ENCODE results near the gene ZNF562. TPM values are rescaled to one million over a fixed set of nuclear protein-coding genes. Genes with fewer than 3 reads are reported as not detected.

The ZNF562 gene
- total and polyA plus RNA-seq, 2 of the 4 experiments (the other 2 are of a cell fraction) = 5.2 to 43.7 TPM

GRCh38 chr19:9709305-9709704 lies 34.4 kb upstream of the ZNF562 start:
- no peak overlapping the region for H3K4me2 ChIP-seq (ENCODE audit: low read depth, low read length)
- H2AK5ac ChIP-seq (ENCODE audit: low read depth, low read length) = no peak overlapping the region
- H3K18ac ChIP-seq (ENCODE audit: low read depth, low read length) = no peak overlapping the region
- ChIA-PET CTCF (no interaction called here), POLR2A (ENCODE audit: unreplicated experiment) (no interaction called here)
- no peak overlapping the region for H4K5ac ChIP-seq (ENCODE audit: low read depth, low read length)
- H3K27me3 ChIP-seq (ENCODE audit: control insufficient read depth, insufficient read depth, low read length) = no peaks in the 10 kb centered on the region
- intact Hi-C loops (cut with micrococcal nuclease) (no loop called here), in situ Hi-C loops (cut with MboI; ENCODE audit: low sequenced_read_pairs) (no loop called here), dilution Hi-C loops (cut with HindIII; ENCODE audit: low sequenced_read_pairs, unreplicated experiment) (no loop called here)
- no peak overlapping the region for H2BK5ac ChIP-seq (ENCODE audit: low read depth, low read length, poor library complexity, severe bottlenecking)
- H3K23ac ChIP-seq (ENCODE audit: low read depth, low read length) = no peak overlapping the region
- no peak overlapping the region for H4K91ac ChIP-seq (ENCODE audit: insufficient read depth, low read depth, low read length)
- no peak overlapping the region for H3K4me3 ChIP-seq (ENCODE audit: insufficient read depth, low read depth, low read length)
- H4K20me1 ChIP-seq (ENCODE audit: insufficient read depth, low read length) = no peaks in the 10 kb centered on the region
- H3K9me1 ChIP-seq (ENCODE audit: insufficient read depth, low read length) = no peaks in the 10 kb centered on the region
- no peaks in the 10 kb centered on the region for H3K4me1 ChIP-seq (ENCODE audit: control insufficient read depth, insufficient read depth, low read length)
- H3K27ac ChIP-seq (ENCODE audit: insufficient read depth, low read length) = no peak overlapping the region
- DNase-seq (no peak), ATAC-seq (ENCODE audit: low read depth) (no peak)
- no peak overlapping the region for H3K4ac ChIP-seq (ENCODE audit: low read depth, low read length)
- no peak overlapping the region for H3K9ac ChIP-seq (ENCODE audit: low read depth, low read length)
- no TSS peak for BruUV-seq (replicated peaks)
- H3K36me3 ChIP-seq (ENCODE audit: control insufficient read depth, insufficient read depth, low read length) = no peaks in the 10 kb centered on the region
- H2BK120ac ChIP-seq (ENCODE audit: low read depth, low read length) = no peak overlapping the region
- TF ChIP-seq POLR2A (IDR thresholded peaks at IDR 0.05; ENCODE audit: low read depth, low read length) (no peak), MAZ (IDR thresholded peaks at IDR 0.05; ENCODE audit: borderline replicate concordance, low read depth, low read length) (no peak), RCOR1 (IDR thresholded peaks at IDR 0.05; ENCODE audit: insufficient replicate concordance, low read length) (no peak), BHLHE40 (IDR thresholded peaks at IDR 0.05; ENCODE audit: low read depth, low read length) (no peak), CEBPB (IDR thresholded peaks at IDR 0.05; ENCODE audit: low read depth, low read length) (no peak), USF2 (IDR thresholded peaks at IDR 0.05; ENCODE audit: low read depth, low read length) (no peak), CTCF (conservative IDR thresholded peaks at IDR 0.05; ENCODE audit: low read depth, low read length) (no peak), FOS (IDR thresholded peaks at IDR 0.05; ENCODE audit: low read depth, low read length) (no peak), CHD1 (IDR thresholded peaks at IDR 0.05; ENCODE audit: low read depth, low read length) (no peak)
- no peak overlapping the region for H3K56ac ChIP-seq (ENCODE audit: extremely low read depth, insufficient read depth, low read length)
- no peak overlapping the region for H4K8ac ChIP-seq (ENCODE audit: low read depth in 2 of 2, low read length in 2 of 2)
- H3K14ac ChIP-seq (replicated peaks; ENCODE audit: low read depth, low read length) = no peak overlapping the region
- no peak overlapping the region for H2AK9ac ChIP-seq (replicated peaks; ENCODE audit: low read depth, low read length, poor library complexity)
- H2BK15ac ChIP-seq (ENCODE audit: low read depth, low read length) = no peak overlapping the region
- H3K9me3 ChIP-seq (ENCODE audit: control insufficient read depth, insufficient read depth, low read length) = no peaks in the 10 kb centered on the region
- no peak overlapping the region for H2BK20ac ChIP-seq (ENCODE audit: low read depth, low read length)
- no peaks in the 10 kb centered on the region for H3K79me1 ChIP-seq (ENCODE audit: low read depth in 1 of 2, low read length in 2 of 2)
- H2AFZ ChIP-seq (replicated peaks; ENCODE audit: low read length, poor library complexity) = no peak overlapping the region
- WGBS, 2 experiments (ENCODE audit: extremely low coverage in 2 of 2, insufficient read length in 1 of 2) = no CpG with 5 or more reads among the region's 1 CpG
